HepG2 (cell line): Measurements from ENCODE around the gene ZSWIM7.

Experiments used
- ETV6 ChIP-seq: sonication (generic); formaldehyde crosslinking; conservative IDR thresholded peaks from 2 replicates; pipeline ENCODE4 v1.4.0; 2020; ENCODE audit warnings: missing genetic modification reagents
- FOXM1 ChIP-seq: sonication (generic); formaldehyde crosslinking; IDR thresholded peaks from 2 replicates; pipeline ENCODE4 v1.5.0; 2020; ENCODE audit warnings: missing genetic modification reagents
- HES4 ChIP-seq: sonication (generic); formaldehyde crosslinking; IDR thresholded peaks from 2 replicates; pipeline ENCODE4 v1.9.0; 2021; ENCODE audit warnings: mild to moderate bottlenecking, missing genetic modification reagents, borderline replicate concordance
- RFX5 ChIP-seq: IDR thresholded peaks from 2 replicates; pipeline ENCODE4 v1.6.1; 2011; ENCODE audit warnings: low read depth, low read length, improper control_type of control experiment
- SALL1 ChIP-seq: sonication (generic); formaldehyde crosslinking; IDR thresholded peaks from 2 replicates; pipeline ENCODE4 v1.8.0; 2022; ENCODE audit warnings: mild to moderate bottlenecking, missing genetic modification reagents
- YY1 ChIP-seq: IDR thresholded peaks from 2 replicates; pipeline ENCODE4 v1.6.1; 2011; ENCODE audit warnings: low read length, low read depth, moderate library complexity, mild to moderate bottlenecking; ENCODE audit not compliant: insufficient read depth, insufficient replicate concordance
- ZNF501 ChIP-seq: sonication (generic); formaldehyde crosslinking; IDR thresholded peaks from 2 replicates; pipeline ENCODE4 v1.5.1; 2020; ENCODE audit warnings: mild to moderate bottlenecking, moderate library complexity, missing genetic modification reagents
- ZNF746 ChIP-seq: sonication (generic); formaldehyde crosslinking; IDR thresholded peaks from 2 replicates; pipeline ENCODE4 v1.8.0; 2022; ENCODE audit warnings: mild to moderate bottlenecking, missing genetic modification reagents
- ZNF841 ChIP-seq: sonication (generic); formaldehyde crosslinking; IDR thresholded peaks from 2 replicates; pipeline ENCODE4 v1.8.1; 2023; ENCODE audit warnings: missing genetic modification reagents, borderline replicate concordance
- ZSCAN29 ChIP-seq: sonication (generic); formaldehyde crosslinking; conservative IDR thresholded peaks from 2 replicates; pipeline ENCODE4 v1.4.0; 2020; ENCODE audit warnings: mild to moderate bottlenecking, missing genetic modification reagents
- TF ChIP-seq, protein P1 (sequence below): IDR thresholded peaks from 2 replicates; pipeline ENCODE4 v1.6.1; 2012; ENCODE audit warnings: low read length, improper control_type of control experiment
- TF ChIP-seq, protein P2 (sequence below): sonication (generic); formaldehyde crosslinking; IDR thresholded peaks from 2 replicates; pipeline ENCODE4 v1.8.1; 2023; ENCODE audit warnings: missing genetic modification reagents, inconsistent platforms, borderline replicate concordance
- TF ChIP-seq, protein P3 (sequence below): sonication (generic); formaldehyde crosslinking; IDR thresholded peaks from 2 replicates; pipeline ENCODE4 v1.5.0; 2020; ENCODE audit warnings: mild to moderate bottlenecking, missing genetic modification reagents, moderate library complexity

DNA sequence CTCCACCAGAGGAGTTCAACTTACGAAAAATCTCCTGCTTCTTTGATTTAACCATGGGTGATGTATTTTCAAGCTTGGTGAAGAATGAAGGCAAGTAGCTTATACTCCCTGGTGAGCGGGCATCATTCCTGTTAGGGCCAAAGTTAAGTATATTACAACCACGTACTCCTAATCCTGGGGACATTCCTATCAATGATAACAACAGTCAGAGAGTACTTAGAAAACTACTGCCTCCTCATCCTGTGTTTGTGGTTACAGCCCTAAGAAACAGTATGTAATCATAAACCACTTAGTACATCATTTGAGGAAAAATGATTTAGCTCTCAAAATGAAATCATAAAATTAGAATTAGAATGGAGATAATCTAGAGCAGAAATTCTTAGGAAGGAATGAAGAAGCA lies 47.5 kb upstream of the ZSWIM7 start:
- TF ChIP-seq HES4 (no peak), ETV6 (CRISPR knock-in tag) (no peak), YY1 (no peak), ZNF841 (CRISPR knock-in tag) (no peak), FOXM1 (no peak), RFX5 (no peak), SALL1 (CRISPR knock-in tag) (no peak), ZNF746 (no peak), ZSCAN29 (no peak), ZNF501 (no peak)
- TF ChIP-seq, protein P1, sequence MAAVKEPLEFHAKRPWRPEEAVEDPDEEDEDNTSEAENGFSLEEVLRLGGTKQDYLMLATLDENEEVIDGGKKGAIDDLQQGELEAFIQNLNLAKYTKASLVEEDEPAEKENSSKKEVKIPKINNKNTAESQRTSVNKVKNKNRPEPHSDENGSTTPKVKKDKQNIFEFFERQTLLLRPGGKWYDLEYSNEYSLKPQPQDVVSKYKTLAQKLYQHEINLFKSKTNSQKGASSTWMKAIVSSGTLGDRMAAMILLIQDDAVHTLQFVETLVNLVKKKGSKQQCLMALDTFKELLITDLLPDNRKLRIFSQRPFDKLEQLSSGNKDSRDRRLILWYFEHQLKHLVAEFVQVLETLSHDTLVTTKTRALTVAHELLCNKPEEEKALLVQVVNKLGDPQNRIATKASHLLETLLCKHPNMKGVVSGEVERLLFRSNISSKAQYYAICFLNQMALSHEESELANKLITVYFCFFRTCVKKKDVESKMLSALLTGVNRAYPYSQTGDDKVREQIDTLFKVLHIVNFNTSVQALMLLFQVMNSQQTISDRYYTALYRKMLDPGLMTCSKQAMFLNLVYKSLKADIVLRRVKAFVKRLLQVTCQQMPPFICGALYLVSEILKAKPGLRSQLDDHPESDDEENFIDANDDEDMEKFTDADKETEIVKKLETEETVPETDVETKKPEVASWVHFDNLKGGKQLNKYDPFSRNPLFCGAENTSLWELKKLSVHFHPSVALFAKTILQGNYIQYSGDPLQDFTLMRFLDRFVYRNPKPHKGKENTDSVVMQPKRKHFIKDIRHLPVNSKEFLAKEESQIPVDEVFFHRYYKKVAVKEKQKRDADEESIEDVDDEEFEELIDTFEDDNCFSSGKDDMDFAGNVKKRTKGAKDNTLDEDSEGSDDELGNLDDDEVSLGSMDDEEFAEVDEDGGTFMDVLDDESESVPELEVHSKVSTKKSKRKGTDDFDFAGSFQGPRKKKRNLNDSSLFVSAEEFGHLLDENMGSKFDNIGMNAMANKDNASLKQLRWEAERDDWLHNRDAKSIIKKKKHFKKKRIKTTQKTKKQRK = no peak
- TF ChIP-seq, protein P2, sequence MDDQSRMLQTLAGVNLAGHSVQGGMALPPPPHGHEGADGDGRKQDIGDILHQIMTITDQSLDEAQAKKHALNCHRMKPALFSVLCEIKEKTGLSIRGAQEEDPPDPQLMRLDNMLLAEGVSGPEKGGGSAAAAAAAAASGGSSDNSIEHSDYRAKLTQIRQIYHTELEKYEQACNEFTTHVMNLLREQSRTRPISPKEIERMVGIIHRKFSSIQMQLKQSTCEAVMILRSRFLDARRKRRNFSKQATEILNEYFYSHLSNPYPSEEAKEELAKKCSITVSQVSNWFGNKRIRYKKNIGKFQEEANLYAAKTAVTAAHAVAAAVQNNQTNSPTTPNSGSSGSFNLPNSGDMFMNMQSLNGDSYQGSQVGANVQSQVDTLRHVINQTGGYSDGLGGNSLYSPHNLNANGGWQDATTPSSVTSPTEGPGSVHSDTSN = no peak
- TF ChIP-seq, protein P3, sequence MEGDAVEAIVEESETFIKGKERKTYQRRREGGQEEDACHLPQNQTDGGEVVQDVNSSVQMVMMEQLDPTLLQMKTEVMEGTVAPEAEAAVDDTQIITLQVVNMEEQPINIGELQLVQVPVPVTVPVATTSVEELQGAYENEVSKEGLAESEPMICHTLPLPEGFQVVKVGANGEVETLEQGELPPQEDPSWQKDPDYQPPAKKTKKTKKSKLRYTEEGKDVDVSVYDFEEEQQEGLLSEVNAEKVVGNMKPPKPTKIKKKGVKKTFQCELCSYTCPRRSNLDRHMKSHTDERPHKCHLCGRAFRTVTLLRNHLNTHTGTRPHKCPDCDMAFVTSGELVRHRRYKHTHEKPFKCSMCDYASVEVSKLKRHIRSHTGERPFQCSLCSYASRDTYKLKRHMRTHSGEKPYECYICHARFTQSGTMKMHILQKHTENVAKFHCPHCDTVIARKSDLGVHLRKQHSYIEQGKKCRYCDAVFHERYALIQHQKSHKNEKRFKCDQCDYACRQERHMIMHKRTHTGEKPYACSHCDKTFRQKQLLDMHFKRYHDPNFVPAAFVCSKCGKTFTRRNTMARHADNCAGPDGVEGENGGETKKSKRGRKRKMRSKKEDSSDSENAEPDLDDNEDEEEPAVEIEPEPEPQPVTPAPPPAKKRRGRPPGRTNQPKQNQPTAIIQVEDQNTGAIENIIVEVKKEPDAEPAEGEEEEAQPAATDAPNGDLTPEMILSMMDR (CRISPR knock-in tag) = no peak
